BLaER1 (cell line): ENCODE results near the gene TNFRSF8.
A peak's percentile ranks its signal among the peaks of the same experiment; 100 is the strongest.

Source experiments
- H3K27ac ChIP-seq: shearing (Covaris generic); formaldehyde crosslinking; 2 replicates; pipeline ENCODE4 v1.8.1; 2022
- H3K27me3 ChIP-seq: shearing (Covaris generic); formaldehyde crosslinking; 2 replicates; pipeline ENCODE4 v1.8.1; 2022
- H3K36me3 ChIP-seq: shearing (Covaris generic); formaldehyde crosslinking; 2 replicates; pipeline ENCODE4 v1.8.1; 2022
- H3K4me1 ChIP-seq: shearing (Covaris generic); formaldehyde crosslinking; 2 replicates; pipeline ENCODE4 v1.8.1; 2022
- H3K4me2 ChIP-seq: shearing (Covaris generic); formaldehyde crosslinking; 2 replicates; pipeline ENCODE4 v1.8.1; 2022
- H3K4me3 ChIP-seq: shearing (Covaris generic); formaldehyde crosslinking; 2 replicates; pipeline ENCODE4 v1.8.1; 2022
- H3K9ac ChIP-seq: shearing (Covaris generic); formaldehyde crosslinking; 2 replicates; pipeline ENCODE4 v1.8.1; 2022
- H3K9me3 ChIP-seq: shearing (Covaris generic); formaldehyde crosslinking; 2 replicates; pipeline ENCODE4 v1.8.1; 2022
- H4K20me1 ChIP-seq: shearing (Covaris generic); formaldehyde crosslinking; 2 replicates; pipeline ENCODE4 v1.8.1; 2022
- Cebpa-rat ChIP-seq: shearing (Covaris generic); IDR thresholded peaks from 2 replicates; pipeline ENCODE4 v1.8.1; 2022

Gene TNFRSF8

DNA sequence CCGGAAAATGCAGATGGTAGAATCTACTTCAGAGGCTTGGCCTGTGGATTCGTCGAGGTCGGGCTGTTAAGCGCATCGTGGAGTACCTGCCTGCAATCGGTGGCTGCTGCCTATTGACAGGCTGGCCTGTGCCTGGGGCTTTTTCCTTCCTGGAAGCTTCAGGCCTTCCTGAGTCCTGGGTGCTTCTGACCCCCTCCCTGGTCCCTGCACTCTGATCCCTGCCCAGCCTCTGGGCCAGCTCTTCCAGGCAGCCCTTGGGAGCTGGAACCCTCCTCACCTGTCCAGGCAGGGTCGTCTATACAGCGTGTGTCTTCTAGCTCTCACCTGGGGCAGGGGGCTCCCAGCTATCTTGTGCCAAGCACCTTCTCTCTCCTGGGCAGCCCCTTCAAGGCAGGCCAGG is 63.7 kb downstream of the TNFRSF8 start:
- Histone ChIP-seq H3K4me3 (no peak overlapping the region), H3K9ac (0 out of 2 replicates have a peak overlapping the region, but pooled peaks have one; percentile 7), H4K20me1 (no peaks in the 10 kb centered on the region), H3K4me1 (peaks cover 39% of the 10 kb centered on the region), H3K27me3 (no peaks in the 10 kb centered on the region), H3K9me3 (no peaks in the 10 kb centered on the region), H3K4me2 (peak overlapping the region; percentile 55; the same call in 1 of the 2 replicates), H3K36me3 (no peaks in the 10 kb centered on the region; the same call in 1 of the 2 replicates), H3K27ac (no peak overlapping the region; the same call in 1 of the 2 replicates)
- TF ChIP-seq Cebpa-rat: no peak

DNA sequence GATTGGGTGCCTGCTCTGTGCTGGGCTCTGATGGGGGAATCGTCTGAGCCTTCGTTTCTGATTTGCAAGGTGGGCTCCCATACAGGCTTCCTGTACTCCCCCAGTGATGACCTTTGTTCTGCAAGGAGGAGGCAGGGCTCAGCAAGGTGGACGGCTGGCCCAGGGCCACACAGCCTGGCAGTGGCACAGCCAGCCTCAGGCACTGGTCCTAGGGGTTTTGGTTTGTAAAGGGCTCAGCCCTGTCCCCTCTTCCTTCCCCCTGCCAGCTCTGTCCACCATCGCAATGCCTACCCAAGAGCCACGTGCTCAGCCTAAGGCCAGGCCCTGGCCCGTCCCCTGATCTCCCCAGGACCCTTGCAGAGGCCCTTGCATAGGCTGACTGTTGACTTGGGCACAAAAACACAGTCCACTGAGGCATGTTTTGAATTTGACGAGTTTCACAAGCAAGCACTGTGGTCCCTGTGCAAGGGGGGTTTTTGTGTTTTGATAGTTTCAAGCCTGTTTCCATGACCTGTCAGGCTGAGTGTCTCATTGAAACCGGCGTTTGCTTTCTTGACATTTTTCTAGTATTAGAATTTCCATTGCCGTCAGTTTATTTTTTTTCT is 64.2 kb downstream of the TNFRSF8 start:
- Histone ChIP-seq H3K9ac (0 out of 2 replicates have a peak overlapping the region, but pooled peaks have one; percentile 7), H3K4me3 (no peak overlapping the region), H3K4me2 (no peak overlapping the region; the same call in 1 of the 2 replicates), H4K20me1 (no peaks in the 10 kb centered on the region), H3K4me1 (peaks cover 44% of the 10 kb centered on the region), H3K27me3 (no peaks in the 10 kb centered on the region), H3K36me3 (no peaks in the 10 kb centered on the region; the same call in 1 of the 2 replicates), H3K9me3 (no peaks in the 10 kb centered on the region), H3K27ac (no peak overlapping the region; the same call in 1 of the 2 replicates)
- no peak for TF ChIP-seq Cebpa-rat

GRCh38 chr1:12128120-12128519 is 65.0 kb downstream of the TNFRSF8 start:
- Histone ChIP-seq H3K36me3 (no peaks in the 10 kb centered on the region; the same call in 1 of the 2 replicates), H3K27ac (no peak overlapping the region), H3K4me3 (no peak overlapping the region), H3K4me2 (no peak overlapping the region), H3K9me3 (no peaks in the 10 kb centered on the region), H3K27me3 (no peaks in the 10 kb centered on the region), H3K9ac (no peak overlapping the region), H4K20me1 (no peaks in the 10 kb centered on the region), H3K4me1 (peaks cover 52% of the 10 kb centered on the region)
- no peak for TF ChIP-seq Cebpa-rat

GRCh38 chr1:12129624-12130023 is 66.5 kb downstream of the TNFRSF8 start:
- no peak overlapping the region for H3K9ac ChIP-seq

GRCh38 chr1:12130466-12131130 is 67.5 kb downstream of the TNFRSF8 start:
- Histone ChIP-seq H3K36me3 (no peaks in the 10 kb centered on the region; the same call in 1 of the 2 replicates), H3K4me3 (no peak overlapping the region), H3K9ac (no peak overlapping the region), H3K4me1 (peaks cover 55% of the 10 kb centered on the region), H4K20me1 (no peaks in the 10 kb centered on the region), H3K4me2 (no peak overlapping the region), H3K27ac (no peak overlapping the region), H3K9me3 (no peaks in the 10 kb centered on the region), H3K27me3 (no peaks in the 10 kb centered on the region)
- TF ChIP-seq Cebpa-rat: no peak

More at GRCh38 chr1:12129624-12130023, 66.5 kb downstream of the TNFRSF8 start:
- H3K27ac ChIP-seq: no peak overlapping the region
- no peaks in the 10 kb centered on the region for H3K9me3 ChIP-seq
- H3K4me1 ChIP-seq: peaks cover 62% of the 10 kb centered on the region
- H3K4me2 ChIP-seq: no peak overlapping the region
- no peaks in the 10 kb centered on the region for H4K20me1 ChIP-seq
- no peak overlapping the region for H3K4me3 ChIP-seq
- TF ChIP-seq Cebpa-rat: no peak
- H3K27me3 ChIP-seq: no peaks in the 10 kb centered on the region
- no peaks in the 10 kb centered on the region; the same call in 1 of the 2 replicates for H3K36me3 ChIP-seq

- no peak for TF ChIP-seq Cebpa-rat
- no peaks in the 10 kb centered on the region for H3K9me3 ChIP-seq
- peak overlapping the region; percentile 52 for H3K4me2 ChIP-seq
- H3K27ac ChIP-seq: no peak overlapping the region
- H3K36me3 ChIP-seq: no peaks in the 10 kb centered on the region; the same call in 1 of the 2 replicates
- peaks cover 40% of the 10 kb centered on the region for H3K4me1 ChIP-seq
- H4K20me1 ChIP-seq: no peaks in the 10 kb centered on the region
- H3K27me3 ChIP-seq: no peaks in the 10 kb centered on the region
- H3K9ac ChIP-seq: no peak overlapping the region
- H3K4me3 ChIP-seq: no peak overlapping the region
These were observed 69.0 kb downstream of the TNFRSF8 start for GRCh38 chr1:12132078-12132477.

DNA sequence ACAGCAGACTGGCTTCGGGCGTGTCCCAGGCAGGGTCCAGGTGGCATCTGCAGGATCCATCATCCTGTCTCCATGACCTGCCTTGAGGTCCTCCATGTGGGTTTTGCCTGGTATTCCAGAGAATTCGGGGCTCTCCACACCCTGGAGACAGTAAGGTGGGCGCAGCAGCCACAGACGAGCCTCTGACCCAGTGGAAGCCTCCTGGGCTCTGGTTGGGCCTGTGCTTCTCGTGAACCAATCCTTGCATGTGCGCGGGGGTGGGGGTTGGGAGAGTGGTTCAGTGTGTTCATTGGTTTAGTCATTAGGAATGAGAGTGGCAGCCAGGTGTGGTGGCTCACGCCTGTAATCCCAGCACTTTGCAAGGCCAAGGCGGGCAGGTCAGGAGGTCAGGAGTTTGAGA is 71.6 kb downstream of the TNFRSF8 start:
- Histone ChIP-seq H3K9me3 (no peaks in the 10 kb centered on the region), H3K36me3 (no peaks in the 10 kb centered on the region), H3K4me3 (no peak overlapping the region), H3K4me2 (no peak overlapping the region), H4K20me1 (no peaks in the 10 kb centered on the region), H3K9ac (no peak overlapping the region), H3K4me1 (peaks cover 42% of the 10 kb centered on the region), H3K27me3 (no peaks in the 10 kb centered on the region), H3K27ac (no peak overlapping the region)
- TF ChIP-seq Cebpa-rat: no peak

- no peak overlapping the region for H3K9ac ChIP-seq
- no peak overlapping the region for H3K27ac ChIP-seq
- no peaks in the 10 kb centered on the region for H3K9me3 ChIP-seq
- no peaks in the 10 kb centered on the region for H3K27me3 ChIP-seq
- no peak for TF ChIP-seq Cebpa-rat
- H3K36me3 ChIP-seq: no peaks in the 10 kb centered on the region
- H3K4me1 ChIP-seq: peaks cover 49% of the 10 kb centered on the region
- no peaks in the 10 kb centered on the region for H4K20me1 ChIP-seq
- no peak overlapping the region for H3K4me3 ChIP-seq
- no peak overlapping the region for H3K4me2 ChIP-seq
These were observed 72.5 kb downstream of the TNFRSF8 start for GRCh38 chr1:12135612-12136011.

DNA sequence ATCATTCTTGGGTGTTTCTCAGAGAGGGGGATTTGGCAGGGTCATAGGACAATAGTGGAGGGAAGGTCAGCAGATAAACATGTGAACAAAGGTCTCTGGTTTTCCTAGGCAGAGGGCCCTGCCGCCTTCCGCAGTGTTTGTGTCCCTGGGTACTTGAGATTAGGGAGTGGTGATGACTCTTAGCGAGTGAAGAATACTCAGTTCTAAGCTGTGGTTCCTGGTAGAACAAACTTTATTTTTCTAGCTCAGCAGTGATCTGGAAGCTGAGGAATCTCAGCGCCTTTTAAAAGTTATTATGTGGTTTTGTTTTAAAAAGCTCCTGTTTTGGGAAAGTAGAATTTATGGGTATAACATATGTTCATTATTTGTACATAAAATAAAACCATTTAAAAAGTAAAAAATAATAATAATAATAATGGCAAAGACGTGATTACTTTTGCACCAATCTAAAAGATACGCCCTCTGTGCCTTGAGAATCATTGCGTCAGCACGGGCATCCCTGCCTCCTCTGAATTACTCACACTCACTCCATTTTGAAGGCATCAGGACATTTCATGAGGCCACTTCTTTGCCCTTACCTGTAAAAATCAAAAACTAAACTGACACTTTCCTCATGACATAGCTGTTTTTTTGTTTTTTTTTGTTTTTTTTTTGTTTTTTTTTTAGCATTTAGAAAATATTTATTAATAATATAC is 74.0 kb downstream of the TNFRSF8 start:
- no peaks in the 10 kb centered on the region for H3K36me3 ChIP-seq
- peaks cover 48% of the 10 kb centered on the region for H3K4me1 ChIP-seq
- H3K9ac ChIP-seq: no peak overlapping the region
- H3K27ac ChIP-seq: no peak overlapping the region
- no peak for TF ChIP-seq Cebpa-rat
- no peaks in the 10 kb centered on the region for H3K27me3 ChIP-seq
- H3K4me3 ChIP-seq: no peak overlapping the region
- no peak overlapping the region for H3K4me2 ChIP-seq
- H3K9me3 ChIP-seq: no peaks in the 10 kb centered on the region
- no peaks in the 10 kb centered on the region for H4K20me1 ChIP-seq
